Endothelial cell of umbilical vein (primary cell): ENCODE measurements around the gene POLR2H. TPM values are rescaled to one million over a fixed set of nuclear protein-coding genes. Genes with fewer than 3 reads are reported as not detected.

Source experiments
- BruUV-seq: library from RNA; stranded (reverse); fragments of 400-500 nt; replicated peaks from 2 replicates; lab custom pipeline; 2021; lab: Mats Ljungman, UMichigan
- CTCF ChIA-PET: fragments of 300-600, 350-600 bp; sonication (Branson Sonifier 250); formaldehyde crosslinking; loops from one replicate; lab custom pipeline; 2021; ENCODE audit warnings: antibody characterized with exemption, inconsistent platforms; lab: Charles Lee
- POLR2A ChIA-PET: fragments of 300-600, 350-600 bp; sonication (Branson Sonifier 250); formaldehyde crosslinking; loops from one replicate; lab custom pipeline; 2021; ENCODE audit warnings: antibody characterized with exemption, inconsistent platforms; lab: Charles Lee
- DNase-seq: peaks from one replicate; pipeline ENCODE4 v3.0.0-alpha.2; 2011; ENCODE audit warnings: low read depth, low spot score
- FAIRE-seq: peaks from 2 replicates; lab custom pipeline; 2011; peaks lifted over from hg19 to GRCh38; lab: Jason Lieb, UNC
- H2AFZ ChIP-seq: 2 replicates; pipeline ENCODE4 v1.6.0; 2012; ENCODE audit warnings: low read depth, low read length, control low read depth, inconsistent platforms
- H3K27ac ChIP-seq: 2 replicates; pipeline ENCODE4 v1.5.1; 2011; ENCODE audit warnings: low read depth, mild to moderate bottlenecking, control low read depth, low read length, moderate library complexity; ENCODE audit not compliant: insufficient read depth
- H3K27me3 ChIP-seq, 2 experiments: 2 replicates each; pipeline versions ENCODE4 v1.6.0 to v1.6.1; 2011; ENCODE audit warnings: low read length in 2 of 2, mixed read lengths in 1 of 2; ENCODE audit not compliant: control insufficient read depth in 2 of 2, insufficient read depth in 2 of 2
- H3K36me3 ChIP-seq, 2 experiments: 2 replicates in 1 of 2; 3 replicates in 1 of 2; pipeline ENCODE4 v1.5.1; 2011; ENCODE audit warnings: low read length in 2 of 2, mild to moderate bottlenecking in 1 of 2, moderate library complexity in 1 of 2; ENCODE audit not compliant: control insufficient read depth in 2 of 2, insufficient read depth in 2 of 2; ENCODE audit errors: extremely low read depth in 1 of 2
- H3K4me1 ChIP-seq: 3 replicates; pipeline ENCODE4 v1.5.1; 2011; ENCODE audit warnings: mild to moderate bottlenecking, low read length; ENCODE audit not compliant: control insufficient read depth, insufficient read depth; ENCODE audit errors: extremely low read depth
- H3K4me2 ChIP-seq: 2 replicates; pipeline ENCODE4 v1.6.1; 2011; ENCODE audit warnings: low read length, control low read depth, mixed read lengths; ENCODE audit not compliant: insufficient read depth
- H3K4me3 ChIP-seq, 3 experiments: fragments of 200-600 bp in 1 of 3; sonication (generic), shearing (Covaris generic) in 1 of 3; replicated peaks in 1 of 3; 2 replicates each; pipeline ENCODE4 v1.5.1; 2011 to 2016; ENCODE audit warnings: control low read depth in 3 of 3, low read length in 3 of 3, mild to moderate bottlenecking in 2 of 3, inconsistent platforms in 1 of 3, low read depth in 1 of 3, moderate library complexity in 1 of 3; ENCODE audit not compliant: insufficient read depth in 1 of 3
- H3K79me2 ChIP-seq: 2 replicates; pipeline ENCODE4 v1.6.0; 2012; ENCODE audit warnings: low read length, inconsistent platforms; ENCODE audit not compliant: control insufficient read depth, insufficient read depth
- H3K9ac ChIP-seq: replicated peaks from 2 replicates; pipeline ENCODE3; 2011; ENCODE audit warnings: low read length, control low read depth; ENCODE audit not compliant: insufficient read depth; ENCODE audit errors: extremely low read depth
- H3K9me1 ChIP-seq: replicated peaks from 3 replicates; pipeline ENCODE4 v1.6.0; 2011; ENCODE audit warnings: mild to moderate bottlenecking, low read length; ENCODE audit not compliant: control insufficient read depth, insufficient read depth; ENCODE audit errors: extremely low read depth
- H3K9me3 ChIP-seq: replicated peaks from 2 replicates; pipeline ENCODE4 v1.5.1; 2012; ENCODE audit warnings: low read length, inconsistent platforms; ENCODE audit not compliant: control insufficient read depth, insufficient read depth
- H4K20me1 ChIP-seq: replicated peaks from 2 replicates; pipeline ENCODE3; 2011; ENCODE audit warnings: mild to moderate bottlenecking, low read length; ENCODE audit not compliant: control insufficient read depth, insufficient read depth; ENCODE audit errors: extremely low read depth
- CTCF ChIP-seq, 2 donors: IDR thresholded peaks; 1 replicate in 1 of 2; 2 replicates in 1 of 2; pipeline ENCODE4 v1.5.1; 2011; ENCODE audit warnings: low read length in 2 of 2, mild to moderate bottlenecking in 2 of 2, moderate library complexity in 2 of 2, control low read depth in 1 of 2, inconsistent platforms in 1 of 2, low read depth in 1 of 2; ENCODE audit not compliant: insufficient read depth in 1 of 2; ENCODE audit errors: extremely low read depth in 1 of 2
- EZH2 ChIP-seq: IDR thresholded peaks from 2 replicates; pipeline ENCODE4 v1.6.1; 2012; ENCODE audit warnings: borderline replicate concordance, low read depth, mild to moderate bottlenecking, moderate library complexity, low read length, inconsistent platforms; ENCODE audit not compliant: severe bottlenecking
- FOS ChIP-seq: IDR thresholded peaks from 2 replicates; pipeline ENCODE4 v1.6.1; 2011; ENCODE audit warnings: mild to moderate bottlenecking, low read length, moderate library complexity, borderline replicate concordance; ENCODE audit not compliant: insufficient read depth
- GATA2 ChIP-seq: IDR thresholded peaks from 2 replicates; pipeline ENCODE4 v1.7.0; 2011; ENCODE audit warnings: low read depth, mild to moderate bottlenecking, moderate library complexity, mixed read lengths, low read length; ENCODE audit not compliant: insufficient read length, insufficient read depth
- JUN ChIP-seq: IDR thresholded peaks from 2 replicates; pipeline ENCODE4 v1.6.1; 2011; ENCODE audit warnings: borderline replicate concordance, low read depth; ENCODE audit not compliant: insufficient read length, insufficient read depth
- MAX ChIP-seq: IDR thresholded peaks from 2 replicates; pipeline ENCODE4 v1.6.1; 2011; ENCODE audit not compliant: insufficient read depth, insufficient read length
- MYC ChIP-seq: IDR thresholded peaks from one replicate; pipeline ENCODE4 v1.6.1; 2011; ENCODE audit warnings: mild to moderate bottlenecking, low read depth, low read length
- POLR2A ChIP-seq: IDR thresholded peaks from 2 replicates; pipeline ENCODE4 v1.6.1; 2012; ENCODE audit warnings: low read depth, mild to moderate bottlenecking, control low read depth, low read length
- POLR2AphosphoS5 ChIP-seq: IDR thresholded peaks from 2 replicates; pipeline ENCODE4 v1.6.1; 2012; ENCODE audit warnings: low read depth, mild to moderate bottlenecking, control low read depth, low read length, moderate library complexity; ENCODE audit not compliant: insufficient read depth
- dilution Hi-C: fragments of 300-500 bp; cut with MboI; formaldehyde crosslinking; loops from one replicate; pipeline ENCODE4 v1.15.0; 2019; ENCODE audit warnings: low sequenced_read_pairs; ENCODE audit not compliant: extremely low pct_ligation_motif_present
- intact Hi-C: fragments of 100-400 bp; cut with micrococcal nuclease; formaldehyde crosslinking; loops from one replicate; pipeline ENCODE4 v1.10.0; 2022
- polyA plus RNA-seq, 4 experiments: library from polyadenylated mRNA; depleted of rRNA in 3 of 4; stranded (reverse) in 3 of 4; unstranded in 1 of 4; fragments of >200 nt; gene quantifications; 2 replicates each; pipeline versions ENCODE4 v1.2.1 to v1.2.3, GENCODE V29; 2011 to 2012; ENCODE audit warnings: missing spikeins in 1 of 4
- total RNA-seq: library from RNA; stranded (reverse); gene quantifications from 2 replicates; pipeline ENCODE4 v1.2.3, GENCODE V29; 2021

Gene POLR2H
- total and polyA plus RNA-seq, 2 donors (not counting 3 experiments of a cell fraction or from before 2014, with no cell fraction given) = 89.0 to 276 TPM

DNA sequence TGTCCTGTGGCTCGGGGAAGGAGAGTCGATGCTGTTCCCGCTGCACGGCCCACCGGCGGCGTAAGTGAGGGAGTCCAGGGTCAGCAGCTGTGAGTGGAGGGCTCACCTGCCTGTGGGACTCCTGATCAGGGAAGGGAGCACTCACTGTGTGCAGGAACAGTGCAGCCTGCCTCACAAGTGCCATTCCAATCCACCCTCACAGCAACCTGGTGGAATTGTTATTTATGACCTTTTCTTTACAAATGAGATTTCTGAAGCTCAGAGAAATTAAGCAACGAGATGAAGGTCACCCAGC is 27.4 kb downstream of the POLR2H start:
- H3K4me1 ChIP-seq = no peaks in the 10 kb centered on the region
- no peak overlapping the region for H2AFZ ChIP-seq
- no peaks in the 10 kb centered on the region for H3K9me3 ChIP-seq
- H3K79me2 ChIP-seq = no peaks in the 10 kb centered on the region
- H3K9ac ChIP-seq = no peak overlapping the region
- no peak overlapping the region for H3K4me3 ChIP-seq
- H3K36me3 ChIP-seq = no peaks in the 10 kb centered on the region
- intact Hi-C loops (no loop called here), dilution Hi-C loops (no loop called here)
- no peak overlapping the region for H3K4me2 ChIP-seq
- DNase-seq = no peak
- no TSS peak for BruUV-seq
- POLR2A ChIA-PET = no interaction called here
- H3K9me1 ChIP-seq = no peaks in the 10 kb centered on the region
- H4K20me1 ChIP-seq = no peaks in the 10 kb centered on the region
- no peak overlapping the region for H3K27ac ChIP-seq
- TF ChIP-seq POLR2A = no peak
- no peak for TF ChIP-seq MAX
- no peak for TF ChIP-seq POLR2AphosphoS5
- TF ChIP-seq JUN = no peak
- TF ChIP-seq GATA2 = no peak
- peaks cover 12 to 18% of the 10 kb centered on the region in 2 experiments for H3K27me3 ChIP-seq
- no peak for FAIRE-seq
- CTCF ChIA-PET = interaction anchor here (1.6 to 6.9 kb wide), 2 partner anchors 16 to 153 kb away, joined by 4 to 52 read pairs; no protein-coding TSS in a partner anchor

DNA sequence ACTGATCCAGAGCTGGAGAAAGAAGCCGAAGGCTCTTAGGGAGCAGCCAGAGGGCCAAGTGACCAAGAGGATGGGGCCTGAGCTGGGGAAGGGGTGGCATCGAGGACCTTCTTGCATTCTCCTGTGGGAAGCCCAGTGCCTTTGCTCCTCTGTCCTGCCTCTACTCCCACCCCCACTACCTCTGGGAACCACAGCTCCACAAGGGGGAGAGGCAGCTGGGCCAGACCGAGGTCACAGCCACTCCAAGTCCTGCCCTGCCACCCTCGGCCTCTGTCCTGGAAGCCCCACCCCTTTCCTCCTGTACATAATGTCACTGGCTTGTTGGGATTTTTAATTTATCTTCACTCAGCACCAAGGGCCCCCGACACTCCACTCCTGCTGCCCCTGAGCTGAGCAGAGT is 27.9 kb downstream of the POLR2H start:
- Histone ChIP-seq H3K79me2 (no peaks in the 10 kb centered on the region), H3K36me3 (no peaks in the 10 kb centered on the region), H3K27ac (no peak overlapping the region), H3K4me3 (no peak overlapping the region), H4K20me1 (no peaks in the 10 kb centered on the region), H2AFZ (no peak overlapping the region), H3K9me3 (no peaks in the 10 kb centered on the region), H3K9me1 (no peaks in the 10 kb centered on the region), H3K27me3 (peaks cover 12 to 18% of the 10 kb centered on the region in 2 experiments), H3K4me1 (no peaks in the 10 kb centered on the region), H3K4me2 (no peak overlapping the region), H3K9ac (no peak overlapping the region)
- TF ChIP-seq JUN (no peak), EZH2 (no peak), MAX (no peak), FOS (no peak), CTCF (IDR thresholded peaks at IDR 0.05; ENCODE audit: extremely low read depth in 1 of 2, insufficient read depth in 1 of 2, low read depth in 1 of 2, low read length in 2 of 2) (no peak), GATA2 (no peak), POLR2AphosphoS5 (no peak), POLR2A (no peak), MYC (no peak)
- ChIA-PET POLR2A (no interaction called here), CTCF (interaction anchor here (6.9 kb wide), 1 partner anchor 17 kb away, joined by 52 read pairs; no protein-coding TSS in a partner anchor)
- dilution Hi-C loops (no loop called here), intact Hi-C loops (no loop called here)
- DNase-seq (no peak), FAIRE-seq (no peak)
- BruUV-seq = no TSS peak
